Measurements from ENCODE around the gene UBTD1. TPM values are rescaled to one million over a fixed set of nuclear protein-coding genes. Genes with fewer than 3 reads are reported as not detected.

UBTD1 gene
- total and polyA plus RNA-seq, 7 donors = 16.0 to 59.2 (median 39.2) TPM

DNA sequence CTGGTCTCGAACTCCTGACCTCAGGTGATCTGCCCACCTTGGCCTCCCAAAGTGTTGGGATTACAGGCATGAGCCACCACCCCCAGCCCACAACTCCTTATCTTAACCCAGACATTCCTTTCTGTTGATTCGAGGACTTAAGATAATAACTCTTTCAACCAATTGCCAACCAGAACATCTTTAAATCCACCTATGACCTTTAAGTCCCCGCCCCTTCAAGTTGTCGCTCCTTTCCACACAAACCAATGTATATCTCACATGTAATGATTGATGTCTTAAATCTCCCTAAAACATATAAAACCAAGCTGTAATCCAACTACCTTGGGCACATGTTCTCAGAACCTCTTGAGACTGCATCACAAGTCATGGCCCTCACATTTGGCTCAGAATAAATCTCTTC lies 66.1 kb downstream of the UBTD1 start:
- ATAC-seq (no peak), DNase-seq (no peak)
- Histone ChIP-seq H3K36me3 (ENCODE audit: insufficient read depth in 1 of 2, low read depth in 1 of 2) (peaks cover 0 to 18% of the 10 kb centered on the region in 2 donors), H3K27me3 (ENCODE audit: insufficient read depth in 3 of 3, low read length in 2 of 3) (no peaks in the 10 kb centered on the region), H3K4me3 (no peak overlapping the region), H3K4me1 (peaks cover 24% of the 10 kb centered on the region), H3K9me3 (no peaks in the 10 kb centered on the region), H3K27ac (no peak overlapping the region)
- TF ChIP-seq, protein P1, sequence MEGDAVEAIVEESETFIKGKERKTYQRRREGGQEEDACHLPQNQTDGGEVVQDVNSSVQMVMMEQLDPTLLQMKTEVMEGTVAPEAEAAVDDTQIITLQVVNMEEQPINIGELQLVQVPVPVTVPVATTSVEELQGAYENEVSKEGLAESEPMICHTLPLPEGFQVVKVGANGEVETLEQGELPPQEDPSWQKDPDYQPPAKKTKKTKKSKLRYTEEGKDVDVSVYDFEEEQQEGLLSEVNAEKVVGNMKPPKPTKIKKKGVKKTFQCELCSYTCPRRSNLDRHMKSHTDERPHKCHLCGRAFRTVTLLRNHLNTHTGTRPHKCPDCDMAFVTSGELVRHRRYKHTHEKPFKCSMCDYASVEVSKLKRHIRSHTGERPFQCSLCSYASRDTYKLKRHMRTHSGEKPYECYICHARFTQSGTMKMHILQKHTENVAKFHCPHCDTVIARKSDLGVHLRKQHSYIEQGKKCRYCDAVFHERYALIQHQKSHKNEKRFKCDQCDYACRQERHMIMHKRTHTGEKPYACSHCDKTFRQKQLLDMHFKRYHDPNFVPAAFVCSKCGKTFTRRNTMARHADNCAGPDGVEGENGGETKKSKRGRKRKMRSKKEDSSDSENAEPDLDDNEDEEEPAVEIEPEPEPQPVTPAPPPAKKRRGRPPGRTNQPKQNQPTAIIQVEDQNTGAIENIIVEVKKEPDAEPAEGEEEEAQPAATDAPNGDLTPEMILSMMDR (IDR thresholded peaks at IDR 0.05) = no peak
- WGBS, 3 donors = 91 to 94% (median 94%) methylated on average over 4 of the region's 4 CpGs
- intact Hi-C loops (cut with DNase I) = no loop called here

DNA sequence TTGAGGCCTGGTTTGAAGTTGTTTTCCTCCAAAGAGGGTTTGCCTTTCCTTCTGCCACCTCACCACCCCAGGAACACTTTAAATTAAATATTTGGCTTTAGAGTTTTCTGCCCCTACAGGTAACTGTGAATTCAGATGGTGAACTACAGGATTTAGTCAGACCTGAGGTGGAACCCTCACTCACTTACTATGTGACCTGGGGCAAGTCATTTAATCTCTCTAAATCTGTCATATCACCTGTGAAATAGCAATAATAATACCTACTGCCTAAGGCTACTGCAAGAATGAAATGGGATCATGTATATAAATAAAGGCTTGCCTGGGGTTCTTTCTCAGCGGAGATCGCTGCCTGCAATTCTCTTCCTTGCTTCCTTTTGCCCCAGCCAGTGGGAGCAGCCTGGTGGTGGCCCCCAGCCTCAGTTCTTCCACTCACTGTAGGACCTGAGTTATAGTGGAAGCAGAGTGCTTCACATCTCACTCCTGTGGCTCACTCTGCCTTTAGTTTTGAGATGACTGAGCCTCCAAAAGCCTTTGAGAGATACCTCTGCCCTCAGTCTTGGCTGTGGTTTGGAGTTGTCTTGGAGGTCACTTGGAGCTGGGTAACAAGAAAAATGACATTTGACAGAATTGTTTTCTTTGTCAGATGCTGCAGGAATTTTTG lies 67.7 kb downstream of the UBTD1 start:
- 76 to 97% (median 92%) methylated on average over 2 of the region's 2 CpGs for WGBS, 3 donors
- H3K9me3 ChIP-seq = no peaks in the 10 kb centered on the region
- peaks cover 25% of the 10 kb centered on the region for H3K4me1 ChIP-seq
- no peak for ATAC-seq
- H3K36me3 ChIP-seq (ENCODE audit: insufficient read depth in 1 of 2, low read depth in 1 of 2) = peaks cover 0 to 18% of the 10 kb centered on the region in 2 donors
- H3K4me3 ChIP-seq = no peak overlapping the region
- intact Hi-C loops (cut with DNase I) = no loop called here
- no peak for DNase-seq
- H3K27me3 ChIP-seq (ENCODE audit: insufficient read depth in 3 of 3, low read length in 2 of 3) = no peaks in the 10 kb centered on the region
- H3K27ac ChIP-seq = no peak overlapping the region
- TF ChIP-seq, protein P1 (IDR thresholded peaks at IDR 0.05) = no peak

DNA sequence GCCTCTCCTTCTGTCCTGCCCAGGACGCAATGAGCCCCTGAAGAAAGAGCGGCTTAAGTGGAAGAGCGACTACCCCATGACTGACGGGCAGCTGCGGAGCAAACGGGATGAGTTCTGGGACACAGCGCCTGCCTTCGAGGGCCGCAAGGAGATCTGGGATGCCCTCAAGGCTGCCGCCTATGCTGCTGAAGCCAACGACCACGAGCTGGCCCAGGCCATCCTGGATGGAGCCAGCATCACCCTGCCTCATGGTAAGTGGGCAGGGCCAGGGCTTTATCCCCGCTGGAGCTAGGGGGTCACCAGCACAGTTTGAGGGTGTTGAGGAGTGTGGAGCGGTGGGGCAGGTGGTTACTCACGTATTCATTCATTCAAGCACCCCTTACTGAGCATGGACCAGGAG lies 69.2 kb downstream of the UBTD1 start:
- no peaks in the 10 kb centered on the region for H3K9me3 ChIP-seq
- no peak overlapping the region for H3K4me3 ChIP-seq
- peaks cover 0 to 18% of the 10 kb centered on the region in 2 donors for H3K36me3 ChIP-seq (ENCODE audit: insufficient read depth in 1 of 2, low read depth in 1 of 2)
- peaks cover 38% of the 10 kb centered on the region for H3K4me1 ChIP-seq
- H3K27ac ChIP-seq = no peak overlapping the region
- intact Hi-C loops (cut with DNase I) = no loop called here
- TF ChIP-seq, protein P1 (IDR thresholded peaks at IDR 0.05) = no peak
- no peaks in the 10 kb centered on the region for H3K27me3 ChIP-seq (ENCODE audit: insufficient read depth in 3 of 3, low read length in 2 of 3)
- WGBS, 3 donors = 90 to 97% (median 94%) methylated on average over 15 of the region's 15 CpGs
- DNase-seq (peak in 1 of 2 donors; percentile 45), ATAC-seq (no peak)

DNA sequence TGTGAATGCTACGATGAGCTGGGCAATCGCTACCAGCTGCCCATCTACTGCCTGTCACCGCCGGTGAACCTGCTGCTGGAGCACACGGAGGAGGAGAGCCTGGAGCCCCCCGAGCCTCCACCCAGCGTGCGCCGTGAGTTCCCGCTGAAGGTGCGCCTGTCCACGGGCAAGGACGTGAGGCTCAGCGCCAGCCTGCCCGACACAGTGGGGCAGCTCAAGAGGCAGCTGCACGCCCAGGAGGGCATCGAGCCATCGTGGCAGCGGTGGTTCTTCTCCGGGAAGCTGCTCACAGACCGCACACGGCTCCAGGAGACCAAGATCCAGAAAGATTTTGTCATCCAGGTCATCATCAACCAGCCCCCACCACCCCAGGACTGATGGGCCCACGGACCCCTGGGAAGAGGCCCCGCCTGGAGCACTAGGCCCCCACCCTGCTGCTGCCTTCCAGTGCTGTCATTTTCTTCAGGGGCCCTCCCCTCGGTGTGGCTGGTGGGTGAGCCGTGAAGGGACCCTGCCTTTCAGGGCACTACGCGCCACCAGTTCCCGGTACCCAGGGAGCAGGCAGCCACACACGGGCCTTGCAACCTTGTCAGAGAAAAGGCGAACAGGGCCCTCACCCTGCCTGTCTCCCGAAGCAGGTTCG lies 71.5 kb downstream of the UBTD1 start:
- ATAC-seq = peak in 3 of 4 donors; percentile 6 to 26 (median 19)
- Histone ChIP-seq H3K27ac (peak overlapping the region; percentile 89), H3K9me3 (no peaks in the 10 kb centered on the region), H3K4me1 (peaks cover 42% of the 10 kb centered on the region), H3K4me3 (peak overlapping the region; percentile 6), H3K27me3 (ENCODE audit: insufficient read depth in 3 of 3, low read length in 2 of 3) (no peaks in the 10 kb centered on the region), H3K36me3 (ENCODE audit: insufficient read depth in 1 of 2, low read depth in 1 of 2) (peaks cover 0 to 18% of the 10 kb centered on the region in 2 donors)
- TF ChIP-seq, protein P1 (IDR thresholded peaks at IDR 0.05) = no peak
- intact Hi-C loops (cut with DNase I) = loop anchor here in 1 of 2 donors (5.0 kb wide), 1 partner anchor 37 kb away; no protein-coding TSS in a partner anchor
- peak; percentile 51 to 78 for DNase-seq
- 32 to 53% (median 35%) methylated on average over 33 of the region's 33 CpGs for WGBS, 3 donors

All from psoas muscle (tissue), 8 donors.